Stimulated activated CD8-positive, alpha-beta memory T cell treated with anti-CD3 and anti-CD28 coated beads, Interleukin-15, amount 100 ng/mL, for 48 hours (primary cell): ENCODE measurements around the gene HAP1.

Experiments
- DNase-seq, 2 donors: peaks; one replicate each; pipeline ENCODE4 v3.0.0-alpha.2; 2020; ENCODE audit warnings: low read depth in 2 of 2

Gene HAP1

GRCh38 chr17:41763327-41763726 lies 28.9 kb upstream of the HAP1 start:
- no peak for DNase-seq

- no peak for DNase-seq
These were observed 28.4 kb upstream of the HAP1 start for GRCh38 chr17:41762841-41763240.

GRCh38 chr17:41762391-41762790 lies 27.9 kb upstream of the HAP1 start:
- no peak for DNase-seq

- no peak for DNase-seq
These were observed 26.4 kb upstream of the HAP1 start for GRCh38 chr17:41760878-41761277.

GRCh38 chr17:41758601-41759000 lies 24.2 kb upstream of the HAP1 start:
- DNase-seq: no peak

GRCh38 chr17:41754066-41754465 lies 19.6 kb upstream of the HAP1 start:
- no peak for DNase-seq

- no peak for DNase-seq
These were observed 16.8 kb upstream of the HAP1 start for GRCh38 chr17:41751288-41751687.

GRCh38 chr17:41750862-41751261 lies 16.4 kb upstream of the HAP1 start:
- no peak for DNase-seq

- no peak for DNase-seq
These were observed 13.8 kb upstream of the HAP1 start for GRCh38 chr17:41748275-41748674.

GRCh38 chr17:41741709-41742108 lies 7.3 kb upstream of the HAP1 start:
- no peak for DNase-seq

GRCh38 chr17:41740506-41740905 lies 6.1 kb upstream of the HAP1 start:
- no peak for DNase-seq

- no peak for DNase-seq
These were observed 5.4 kb upstream of the HAP1 start for GRCh38 chr17:41739661-41740352.

- DNase-seq: no peak
These were observed 4.3 kb upstream of the HAP1 start for GRCh38 chr17:41738801-41739112.

- DNase-seq: peak; percentile 57 to 64
These were observed 3.8 kb upstream of the HAP1 start for GRCh38 chr17:41738077-41738800.

GRCh38 chr17:41737680-41738023 lies 3.2 kb upstream of the HAP1 start:
- no peak for DNase-seq

- DNase-seq: no peak
These were observed 2.7 kb upstream of the HAP1 start for GRCh38 chr17:41736983-41737679.

- no peak for DNase-seq
These were observed 1.3 kb upstream of the HAP1 start for GRCh38 chr17:41735744-41736143.

- DNase-seq: no peak
These were observed 488 bp upstream of the HAP1 start for GRCh38 chr17:41734949-41735313.

GRCh38 chr17:41733348-41734138 lies 900 bp downstream of the HAP1 start:
- DNase-seq: no peak

- DNase-seq: no peak
These were observed 2.6 kb downstream of the HAP1 start for GRCh38 chr17:41731836-41732235.

- no peak for DNase-seq
These were observed 4.0 kb downstream of the HAP1 start for GRCh38 chr17:41730479-41730878.

GRCh38 chr17:41728056-41728455 lies 6.4 kb downstream of the HAP1 start:
- no peak for DNase-seq
